ENCODE measurements around the gene PFKFB4.
A peak's percentile ranks its signal among the peaks of the same experiment; 100 is the strongest.

PFKFB4 gene

GRCh38 chr3:48593337-48593736 is 36.7 kb upstream of the PFKFB4 start:
- Histone ChIP-seq H3K27ac (ENCODE audit: low read depth, low read length) (no peak overlapping the region), H4K12ac (ENCODE audit: low read depth, low read length) (no peak overlapping the region), H3K4ac (ENCODE audit: low read depth, low read length) (no peak overlapping the region), H3K79me1 (ENCODE audit: low read length) (peaks cover 34% of the 10 kb centered on the region), H3K18ac (ENCODE audit: low read length) (no peak overlapping the region), H2BK12ac (ENCODE audit: low read length) (no peak overlapping the region), H3K27me3 (ENCODE audit: insufficient read depth, low read length) (no peaks in the 10 kb centered on the region), H3K14ac (ENCODE audit: low read length) (no peak overlapping the region), H3K9me3 (ENCODE audit: insufficient read depth, low read depth, low read length) (peaks cover 4% of the 10 kb centered on the region), H3K9ac (ENCODE audit: low read length) (no peak overlapping the region), H3K79me2 (ENCODE audit: control insufficient read depth, insufficient read depth, low read length, poor library complexity) (peaks cover 14% of the 10 kb centered on the region), H3K23ac (ENCODE audit: low read length) (no peak overlapping the region), H2AK5ac (ENCODE audit: low read length) (peak overlapping the region; percentile 15), H3K4me1 (ENCODE audit: control insufficient read depth in 1 of 2, insufficient read depth in 2 of 2, low read length in 2 of 2) (peaks cover 39 to 40% of the 10 kb centered on the region in 2 experiments), H3K36me3 (ENCODE audit: control insufficient read depth in 1 of 2, insufficient read depth in 2 of 2, low read length in 2 of 2) (peaks cover 34 to 43% of the 10 kb centered on the region in 2 experiments), H2BK120ac (ENCODE audit: insufficient read depth, low read length, poor library complexity) (no peak overlapping the region), H3K4me2 (ENCODE audit: low read length) (no peak overlapping the region), H3K4me3 (ENCODE audit: low read depth, low read length) (no peak overlapping the region), H4K91ac (ENCODE audit: low read depth, low read length) (no peak overlapping the region), H2BK5ac (ENCODE audit: low read depth, low read length, poor library complexity) (no peak overlapping the region), H2AFZ (ENCODE audit: insufficient read depth, low read length, poor library complexity) (no peak overlapping the region), H4K8ac (ENCODE audit: low read depth, low read length) (no peak overlapping the region)
- no CpG with 5 or more reads among the region's 9 CpGs for WGBS (ENCODE audit: extremely low coverage, insufficient coverage, insufficient read length)
- no peak for DNase-seq

GRCh38 chr3:48592519-48593087 is 36.0 kb upstream of the PFKFB4 start:
- Histone ChIP-seq H3K23ac (ENCODE audit: low read length) (no peak overlapping the region), H3K18ac (ENCODE audit: low read length) (no peak overlapping the region), H3K4me3 (ENCODE audit: low read depth, low read length) (peak overlapping the region; percentile 5), H3K4me2 (ENCODE audit: low read length) (no peak overlapping the region), H4K8ac (ENCODE audit: low read depth, low read length) (no peak overlapping the region), H4K91ac (ENCODE audit: low read depth, low read length) (no peak overlapping the region), H2BK12ac (ENCODE audit: low read length) (no peak overlapping the region), H3K79me1 (ENCODE audit: low read length) (peaks cover 28% of the 10 kb centered on the region), H2AFZ (ENCODE audit: insufficient read depth, low read length, poor library complexity) (no peak overlapping the region), H3K36me3 (ENCODE audit: control insufficient read depth in 1 of 2, insufficient read depth in 2 of 2, low read length in 2 of 2) (peaks cover 33 to 42% of the 10 kb centered on the region in 2 experiments), H4K12ac (ENCODE audit: low read depth, low read length) (no peak overlapping the region), H3K4ac (ENCODE audit: low read depth, low read length) (no peak overlapping the region), H3K9me3 (ENCODE audit: insufficient read depth, low read depth, low read length) (peaks cover 4% of the 10 kb centered on the region), H3K9ac (ENCODE audit: low read length) (no peak overlapping the region), H2BK120ac (ENCODE audit: insufficient read depth, low read length, poor library complexity) (no peak overlapping the region), H2BK5ac (ENCODE audit: low read depth, low read length, poor library complexity) (no peak overlapping the region), H3K14ac (ENCODE audit: low read length) (no peak overlapping the region), H3K79me2 (ENCODE audit: control insufficient read depth, insufficient read depth, low read length, poor library complexity) (peaks cover 9% of the 10 kb centered on the region), H3K4me1 (ENCODE audit: control insufficient read depth in 1 of 2, insufficient read depth in 2 of 2, low read length in 2 of 2) (peaks cover 34 to 35% of the 10 kb centered on the region in 2 experiments), H3K27ac (ENCODE audit: low read depth, low read length) (no peak overlapping the region), H2AK5ac (ENCODE audit: low read length) (no peak overlapping the region), H3K27me3 (ENCODE audit: insufficient read depth, low read length) (no peaks in the 10 kb centered on the region)
- DNase-seq, result no peak
- no CpG with 5 or more reads among the region's 21 CpGs for WGBS (ENCODE audit: extremely low coverage, insufficient coverage, insufficient read length)

- H3K27me3 ChIP-seq (ENCODE audit: insufficient read depth, low read length), result no peaks in the 10 kb centered on the region
- peaks cover 4% of the 10 kb centered on the region for H3K9me3 ChIP-seq (ENCODE audit: insufficient read depth, low read depth, low read length)
- H3K4me3 ChIP-seq (ENCODE audit: low read depth, low read length), result no peak overlapping the region
- no peak overlapping the region for H4K91ac ChIP-seq (ENCODE audit: low read depth, low read length)
- no peak overlapping the region for H3K23ac ChIP-seq (ENCODE audit: low read length)
- no peak overlapping the region for H3K18ac ChIP-seq (ENCODE audit: low read length)
- H3K79me2 ChIP-seq (ENCODE audit: control insufficient read depth, insufficient read depth, low read length, poor library complexity), result peaks cover 5% of the 10 kb centered on the region
- no peak overlapping the region for H3K14ac ChIP-seq (ENCODE audit: low read length)
- no peak overlapping the region for H2BK120ac ChIP-seq (ENCODE audit: insufficient read depth, low read length, poor library complexity)
- no peak overlapping the region for H3K4me2 ChIP-seq (ENCODE audit: low read length)
- H2AK5ac ChIP-seq (ENCODE audit: low read length), result no peak overlapping the region
- H3K9ac ChIP-seq (ENCODE audit: low read length), result no peak overlapping the region
- peaks cover 22% of the 10 kb centered on the region for H3K79me1 ChIP-seq (ENCODE audit: low read length)
- peaks cover 28 to 29% of the 10 kb centered on the region in 2 experiments for H3K4me1 ChIP-seq (ENCODE audit: control insufficient read depth in 1 of 2, insufficient read depth in 2 of 2, low read length in 2 of 2)
- H4K12ac ChIP-seq (ENCODE audit: low read depth, low read length), result no peak overlapping the region
- WGBS (ENCODE audit: extremely low coverage, insufficient coverage, insufficient read length), result no CpG with 5 or more reads among the region's 22 CpGs
- no peak overlapping the region for H2AFZ ChIP-seq (ENCODE audit: insufficient read depth, low read length, poor library complexity)
- H3K27ac ChIP-seq (ENCODE audit: low read depth, low read length), result no peak overlapping the region
- H3K4ac ChIP-seq (ENCODE audit: low read depth, low read length), result no peak overlapping the region
- H4K8ac ChIP-seq (ENCODE audit: low read depth, low read length), result no peak overlapping the region
- no peak overlapping the region for H2BK12ac ChIP-seq (ENCODE audit: low read length)
- peaks cover 33 to 42% of the 10 kb centered on the region in 2 experiments for H3K36me3 ChIP-seq (ENCODE audit: control insufficient read depth in 1 of 2, insufficient read depth in 2 of 2, low read length in 2 of 2)
- no peak overlapping the region for H2BK5ac ChIP-seq (ENCODE audit: low read depth, low read length, poor library complexity)
- peak in 1 of 2 donors; percentile 2 for DNase-seq
These were observed 35.4 kb upstream of the PFKFB4 start for GRCh38 chr3:48591886-48592518.

GRCh38 chr3:48591436-48591835 is 34.8 kb upstream of the PFKFB4 start:
- Histone ChIP-seq H3K27me3 (ENCODE audit: insufficient read depth, low read length) (no peaks in the 10 kb centered on the region), H4K8ac (ENCODE audit: low read depth, low read length) (no peak overlapping the region), H2BK120ac (ENCODE audit: insufficient read depth, low read length, poor library complexity) (no peak overlapping the region), H3K14ac (ENCODE audit: low read length) (no peak overlapping the region), H2BK12ac (ENCODE audit: low read length) (no peak overlapping the region), H4K91ac (ENCODE audit: low read depth, low read length) (no peak overlapping the region), H3K9ac (ENCODE audit: low read length) (no peak overlapping the region), H3K9me3 (ENCODE audit: insufficient read depth, low read depth, low read length) (peaks cover 4% of the 10 kb centered on the region), H3K23ac (ENCODE audit: low read length) (no peak overlapping the region), H3K79me2 (ENCODE audit: control insufficient read depth, insufficient read depth, low read length, poor library complexity) (peaks cover under 1% of the 10 kb centered on the region), H3K4me2 (ENCODE audit: low read length) (no peak overlapping the region), H3K18ac (ENCODE audit: low read length) (no peak overlapping the region), H4K12ac (ENCODE audit: low read depth, low read length) (no peak overlapping the region), H3K27ac (ENCODE audit: low read depth, low read length) (no peak overlapping the region), H3K4ac (ENCODE audit: low read depth, low read length) (no peak overlapping the region), H2AFZ (ENCODE audit: insufficient read depth, low read length, poor library complexity) (no peak overlapping the region), H2BK5ac (ENCODE audit: low read depth, low read length, poor library complexity) (no peak overlapping the region), H3K4me1 (ENCODE audit: control insufficient read depth in 1 of 2, insufficient read depth in 2 of 2, low read length in 2 of 2) (peaks cover 22 to 23% of the 10 kb centered on the region in 2 experiments), H3K36me3 (ENCODE audit: control insufficient read depth in 1 of 2, insufficient read depth in 2 of 2, low read length in 2 of 2) (peaks cover 34 to 44% of the 10 kb centered on the region in 2 experiments), H3K79me1 (ENCODE audit: low read length) (peaks cover 17% of the 10 kb centered on the region), H2AK5ac (ENCODE audit: low read length) (no peak overlapping the region), H3K4me3 (ENCODE audit: low read depth, low read length) (no peak overlapping the region)
- no CpG with 5 or more reads among the region's 14 CpGs for WGBS (ENCODE audit: extremely low coverage, insufficient coverage, insufficient read length)
- no peak for DNase-seq

Data from trophoblast cell (in vitro differentiated cells and primary cell).